ENCODE measurements around the gene POLR2F. TPM values are rescaled to one million over a fixed set of nuclear protein-coding genes. Genes with fewer than 3 reads are reported as not detected.
"Not testable (repeated sequence)": the region's sequence is repeated elsewhere in the genome, so short reads cannot be mapped to it uniquely, and the experiment has no call there.

The POLR2F gene
- total RNA-seq, 1 donor from 2014 or later: 26.9 TPM

DNA sequence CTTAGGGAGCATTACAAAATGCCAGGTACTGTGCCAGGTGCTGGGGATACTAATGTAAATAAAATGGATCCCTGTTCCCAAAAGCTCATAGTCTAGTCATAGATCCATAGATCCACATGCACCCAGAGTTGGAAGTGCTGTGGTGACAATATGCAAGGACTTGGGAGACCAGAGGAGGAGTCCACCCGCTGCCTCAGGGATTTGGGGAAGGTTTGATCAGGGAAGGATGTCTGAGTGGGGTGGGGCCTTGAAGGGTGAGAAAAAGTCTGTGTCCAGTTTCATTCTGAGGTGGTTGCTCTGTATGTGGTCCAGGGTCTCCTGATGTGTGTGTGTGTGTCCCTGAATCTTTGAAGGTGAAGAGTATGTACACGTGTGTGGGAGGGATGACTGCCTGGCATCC is 21.7 kb downstream of the POLR2F start:
- no peak for DNase-seq (ENCODE audit: low spot score in 2 of 2)
- no peak for FAIRE-seq

DNA sequence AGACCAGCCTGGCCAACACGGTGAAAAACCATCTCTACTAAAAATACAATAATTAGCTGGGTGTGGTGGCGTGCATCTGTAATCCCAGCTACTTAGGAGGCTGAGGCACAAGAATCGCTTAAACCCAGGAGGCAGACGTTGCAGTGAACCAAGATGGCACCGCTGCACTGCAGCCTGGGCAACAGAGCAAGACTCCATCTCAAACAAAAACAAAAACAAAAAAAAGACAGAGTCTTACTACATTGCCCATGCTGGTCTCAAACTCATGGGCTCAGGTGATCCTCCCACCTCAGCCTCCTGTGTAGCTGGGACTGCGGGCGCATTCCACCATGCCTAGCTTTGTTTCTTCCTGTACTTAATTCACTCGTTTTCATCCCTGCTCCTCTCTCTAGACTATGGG is 22.5 kb downstream of the POLR2F start:
- DNase-seq (ENCODE audit: low spot score in 2 of 2); FAIRE-seq: not testable (repeated sequence)

DNA sequence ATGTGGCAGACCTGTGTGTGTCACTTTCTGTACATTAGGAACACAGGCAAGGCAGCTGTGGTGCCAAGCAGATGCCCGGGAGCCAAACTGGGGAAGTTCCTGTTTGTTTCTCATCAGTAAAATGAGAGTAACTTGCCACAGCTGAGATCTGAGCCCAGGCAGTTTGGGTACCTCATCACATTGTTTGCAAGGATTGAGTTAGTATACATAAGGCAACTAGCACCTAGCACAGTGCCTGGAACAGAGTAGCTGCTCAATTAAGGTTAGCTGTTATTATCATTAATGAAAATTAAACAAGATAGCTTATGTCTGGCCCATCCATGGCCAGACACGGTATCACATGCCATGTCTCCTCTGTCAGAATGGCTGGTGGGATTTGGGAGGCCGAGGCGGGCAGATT is 23.0 kb downstream of the POLR2F start:
- FAIRE-seq (no peak), DNase-seq (ENCODE audit: low spot score in 2 of 2) (no peak)

DNA sequence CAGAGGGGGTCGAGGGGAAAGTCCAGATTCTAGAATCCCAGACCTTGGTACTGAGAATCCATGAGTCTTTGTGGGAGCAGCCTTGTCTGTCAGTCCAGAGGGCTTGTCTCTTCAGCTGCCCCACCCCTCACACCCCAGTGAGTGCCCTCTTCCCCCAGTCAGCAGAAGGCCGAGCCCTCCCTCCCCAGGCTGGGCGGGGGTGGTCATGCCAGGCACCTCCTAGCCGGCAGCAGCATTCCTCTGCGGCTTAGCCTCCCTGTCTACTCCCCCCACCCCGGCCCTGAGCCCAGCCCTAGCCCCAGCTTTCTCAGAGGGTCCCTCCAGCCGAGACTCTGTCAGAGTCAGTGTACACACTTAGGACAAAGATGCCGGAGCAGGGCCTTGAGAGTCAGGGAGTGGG is 26.3 kb downstream of the POLR2F start:
- no peak for DNase-seq (ENCODE audit: low spot score in 2 of 2)
- FAIRE-seq: no peak

DNA sequence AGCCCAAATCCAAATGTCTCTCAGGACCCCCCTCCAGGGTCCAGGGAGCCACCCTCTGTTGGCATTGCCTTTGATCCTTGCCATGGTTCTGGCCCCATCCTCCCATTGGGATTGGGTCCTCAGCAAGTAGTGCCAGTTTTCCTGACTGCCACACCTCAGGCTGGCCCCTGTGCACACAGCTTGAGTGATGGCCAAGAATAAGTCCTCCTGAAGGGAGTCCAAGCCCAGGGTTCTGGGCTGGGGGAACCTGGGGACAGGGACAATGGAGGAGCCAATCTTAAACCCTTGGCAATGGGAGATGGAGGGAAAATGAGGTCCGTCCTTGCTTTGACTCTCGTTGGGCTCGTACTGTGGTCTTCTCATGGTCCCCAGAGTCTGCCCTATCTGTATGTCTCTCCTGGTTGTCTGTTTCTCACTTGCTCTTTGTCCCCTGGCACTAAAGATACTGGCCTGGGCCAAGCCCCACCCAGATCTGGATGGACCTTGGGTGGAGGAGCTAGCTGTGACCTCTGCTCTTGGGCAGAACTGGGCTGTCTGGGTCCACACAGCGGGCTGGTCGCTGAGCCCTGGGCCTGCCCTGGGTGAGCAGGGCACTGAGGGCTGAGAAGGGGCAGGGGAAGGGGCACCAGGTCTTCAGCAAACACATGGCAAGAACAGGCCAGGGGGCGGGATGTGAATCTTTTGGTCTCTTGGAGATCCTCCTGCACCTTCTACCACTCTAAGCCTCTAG is 27.9 kb downstream of the POLR2F start:
- no peak for FAIRE-seq

DNA sequence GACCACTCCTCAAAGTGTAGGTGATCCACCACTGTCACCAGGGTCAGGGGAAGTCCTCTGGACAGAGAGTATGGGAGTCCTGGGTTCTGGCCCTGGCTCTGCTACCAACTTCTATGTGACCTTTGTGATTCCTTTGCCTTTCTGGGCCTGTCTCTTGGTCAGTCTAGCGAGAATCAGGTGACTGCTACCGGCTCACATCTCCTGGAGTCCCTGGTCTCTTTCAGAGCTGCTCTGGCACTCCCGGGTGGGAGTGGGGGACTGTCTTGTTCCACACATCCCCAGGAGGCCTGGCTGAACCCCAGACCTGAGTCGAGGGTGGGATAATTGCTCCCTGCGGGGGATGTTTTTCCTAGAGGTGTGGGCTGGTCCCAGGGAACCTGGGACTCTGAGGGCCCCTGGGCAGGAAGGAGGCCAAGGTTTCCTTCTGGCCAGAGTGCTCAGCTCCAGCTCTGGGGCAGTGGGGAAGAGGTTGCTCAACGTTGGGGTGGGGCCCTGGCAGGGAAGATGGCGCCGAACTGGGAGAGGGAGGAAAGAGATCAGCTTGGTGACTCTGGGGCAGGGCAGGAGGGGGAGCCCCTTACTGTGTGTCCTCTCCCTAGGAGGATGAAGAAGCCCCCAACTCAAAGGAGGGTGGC is 28.8 kb downstream of the POLR2F start:
- DNase-seq (ENCODE audit: low spot score in 2 of 2) (no peak), FAIRE-seq (no peak)

More for the DNA sequence above, 27.9 kb downstream of the POLR2F start:
- DNase-seq (ENCODE audit: low spot score in 2 of 2): no peak

DNA sequence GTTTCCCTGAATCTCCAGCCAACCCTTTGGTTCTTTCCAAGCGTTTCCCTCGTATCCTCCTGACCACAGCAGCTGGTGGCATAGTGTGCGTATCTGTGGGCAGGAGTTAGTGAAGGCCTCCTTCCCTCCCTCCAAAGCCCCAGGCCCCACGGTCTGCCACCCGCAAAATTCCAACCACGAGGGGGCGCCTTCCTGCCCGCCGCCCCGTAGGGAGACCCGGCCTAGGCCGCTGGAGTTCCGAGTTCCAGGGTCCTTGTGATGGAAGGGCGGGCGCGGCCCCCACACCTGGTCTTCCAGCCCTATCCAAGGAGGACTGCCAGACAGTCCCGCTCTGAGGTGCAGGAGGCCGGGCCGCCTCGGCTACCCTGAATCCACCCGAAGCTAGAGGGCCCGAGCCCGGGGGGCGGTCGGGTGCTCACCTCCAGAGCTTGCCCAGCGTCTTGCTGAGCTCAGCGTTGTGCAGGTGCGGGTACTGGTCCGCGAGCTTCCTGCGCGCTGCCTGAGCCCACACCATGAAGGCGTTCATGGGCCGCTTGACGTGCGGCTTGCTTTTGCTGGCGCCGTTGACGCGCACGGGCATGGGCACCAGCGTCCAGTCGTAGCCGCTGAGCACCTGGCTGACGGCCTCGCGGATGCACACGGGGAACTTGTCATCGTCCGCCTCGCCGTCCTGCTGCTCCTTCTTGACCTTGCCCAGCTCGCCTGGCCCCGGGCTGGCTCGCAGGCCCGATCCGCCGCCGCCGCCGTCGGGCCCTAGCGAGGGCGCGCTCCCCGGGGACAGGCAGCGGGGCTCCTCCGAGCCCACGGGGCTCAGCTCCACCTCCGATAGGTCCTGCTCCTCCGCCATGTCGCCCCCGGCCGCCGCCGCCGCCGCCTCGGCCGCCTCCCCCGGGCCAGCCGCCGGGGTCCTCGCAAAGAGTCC is 29.7 kb downstream of the POLR2F start:
- FAIRE-seq (no peak), DNase-seq (ENCODE audit: low spot score in 2 of 2) (no peak)

DNA sequence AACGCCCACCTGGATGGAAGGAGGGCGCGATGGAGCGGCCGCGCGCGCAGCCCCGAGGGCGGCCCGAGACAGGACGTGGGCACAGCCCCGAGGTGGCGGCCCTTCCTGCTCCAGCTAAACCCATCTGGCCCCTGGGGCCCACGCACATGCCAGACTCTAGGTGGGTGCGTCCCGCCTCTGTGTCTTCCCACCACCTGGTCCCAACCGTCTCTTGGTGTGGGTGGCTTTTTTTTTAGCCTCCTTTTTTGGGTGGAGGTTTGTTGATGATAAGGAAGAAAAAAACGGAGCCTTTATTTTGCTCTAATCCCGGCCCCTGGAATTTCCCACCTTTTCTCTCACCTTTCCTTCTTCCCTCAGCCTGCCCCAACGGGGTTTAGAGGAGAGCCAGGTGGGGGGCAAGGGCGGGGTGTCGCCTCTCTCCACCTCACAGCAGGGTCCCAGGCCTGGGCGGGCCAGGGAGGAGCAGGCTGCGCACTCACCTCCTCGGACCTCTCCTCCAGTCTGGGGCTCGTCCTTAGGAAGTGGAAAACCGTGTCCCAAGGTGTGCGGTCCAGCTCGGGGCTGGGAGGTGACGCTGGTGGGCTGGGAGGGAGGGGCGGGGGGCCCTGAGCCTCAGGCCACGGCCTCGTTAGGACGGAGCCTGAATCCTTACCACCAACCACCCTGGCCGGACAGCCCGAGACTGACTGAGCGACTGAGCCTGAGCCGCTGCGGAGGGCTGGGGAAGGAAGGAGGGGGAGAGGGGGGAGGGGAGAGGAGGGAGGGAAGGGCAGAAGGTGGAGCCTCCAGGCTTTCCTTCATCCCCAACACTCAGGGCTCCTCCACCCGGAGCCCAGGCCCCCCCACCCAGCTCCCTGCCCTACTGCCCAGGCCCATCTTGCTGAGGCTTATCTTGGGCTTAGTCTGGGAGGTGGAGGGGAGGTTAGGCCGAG is 30.6 kb downstream of the POLR2F start, which contains the start of gene SOX10:
Gene SOX10, minus strand, starts transcription at position 696 of the 932 bp plus-strand sequence. CDS start 771 bp downstream, outside the sequence.
- DNase-seq (ENCODE audit: low spot score in 2 of 2) (peak; percentile 70 to 84), FAIRE-seq (no peak)

DNA sequence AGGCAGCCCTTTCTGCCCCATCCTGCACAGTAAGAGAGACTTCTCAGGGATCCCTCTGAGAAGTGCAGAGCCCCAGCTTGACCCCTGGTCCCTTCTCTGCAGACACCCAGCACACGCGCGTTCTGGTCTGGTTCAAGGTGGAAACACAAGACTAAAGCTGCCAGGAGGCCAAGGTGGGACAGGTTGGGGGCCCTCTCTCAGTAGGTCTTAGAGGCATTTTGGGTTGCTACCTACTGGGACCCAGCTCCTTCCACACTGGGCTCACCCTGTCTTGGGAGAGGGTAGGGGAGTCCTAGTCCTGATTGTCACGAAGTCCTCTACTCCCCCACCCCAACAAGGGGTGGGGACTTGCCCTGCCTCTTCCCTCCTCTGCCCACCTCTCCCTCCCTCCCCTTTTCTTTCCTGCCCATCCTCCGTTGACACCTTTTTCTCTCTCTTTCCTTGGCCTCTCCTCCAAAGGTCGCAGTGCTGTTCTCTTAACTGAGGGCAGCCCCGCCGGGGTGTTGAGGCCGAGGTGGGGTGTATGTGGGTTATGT is 31.6 kb downstream of the POLR2F start:
- FAIRE-seq (no peak), DNase-seq (ENCODE audit: low spot score in 2 of 2) (no peak)

DNA sequence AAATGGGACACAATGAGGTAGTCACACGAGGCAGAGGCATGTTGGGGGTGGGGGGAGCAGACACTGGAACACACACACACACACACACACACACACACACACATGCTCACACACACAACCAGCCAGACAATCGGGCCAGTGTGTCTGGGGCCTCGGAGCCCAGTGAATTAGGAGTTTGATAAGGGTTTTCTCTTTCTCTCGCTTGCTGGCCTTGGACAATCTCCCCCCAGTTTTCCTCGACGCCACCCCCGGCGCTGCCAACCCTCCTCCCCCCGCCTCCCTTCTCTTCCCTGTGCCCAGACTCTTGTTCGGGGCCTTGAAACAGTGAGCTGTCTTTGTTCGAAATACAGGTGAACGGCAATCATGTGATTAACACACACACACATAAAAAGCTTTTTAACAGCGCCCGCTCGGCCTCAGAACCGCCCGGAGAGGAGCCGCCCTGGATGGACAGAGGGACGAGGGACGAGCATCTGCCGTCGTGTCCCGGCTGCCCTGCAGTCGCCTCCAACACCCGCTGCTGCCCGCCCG is 32.3 kb downstream of the POLR2F start:
- FAIRE-seq (no peak), DNase-seq (ENCODE audit: low spot score in 2 of 2) (peak; percentile 64 to 78)

DNA sequence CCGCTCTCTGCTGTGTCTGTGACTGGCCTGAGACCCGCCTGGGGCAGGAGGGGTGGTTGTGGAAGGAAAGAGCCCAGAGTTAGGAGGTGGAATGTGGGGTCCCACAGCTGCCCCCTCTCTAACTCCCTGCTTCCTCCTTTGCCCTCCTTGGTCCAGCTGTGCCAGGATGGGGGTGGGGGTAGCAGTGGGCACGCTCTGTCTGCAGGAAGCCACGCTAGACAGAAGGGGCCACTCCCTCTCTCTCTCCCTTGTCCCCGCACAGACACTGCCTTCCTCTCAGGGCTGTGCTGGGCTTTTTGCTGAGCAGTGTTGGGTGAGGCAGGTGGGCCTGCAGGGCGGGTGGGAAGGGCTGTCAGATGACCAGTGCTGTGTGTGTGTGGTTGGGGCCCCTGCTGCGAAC is 32.9 kb downstream of the POLR2F start:
- no peak for FAIRE-seq
- DNase-seq (ENCODE audit: low spot score in 2 of 2): no peak

DNA sequence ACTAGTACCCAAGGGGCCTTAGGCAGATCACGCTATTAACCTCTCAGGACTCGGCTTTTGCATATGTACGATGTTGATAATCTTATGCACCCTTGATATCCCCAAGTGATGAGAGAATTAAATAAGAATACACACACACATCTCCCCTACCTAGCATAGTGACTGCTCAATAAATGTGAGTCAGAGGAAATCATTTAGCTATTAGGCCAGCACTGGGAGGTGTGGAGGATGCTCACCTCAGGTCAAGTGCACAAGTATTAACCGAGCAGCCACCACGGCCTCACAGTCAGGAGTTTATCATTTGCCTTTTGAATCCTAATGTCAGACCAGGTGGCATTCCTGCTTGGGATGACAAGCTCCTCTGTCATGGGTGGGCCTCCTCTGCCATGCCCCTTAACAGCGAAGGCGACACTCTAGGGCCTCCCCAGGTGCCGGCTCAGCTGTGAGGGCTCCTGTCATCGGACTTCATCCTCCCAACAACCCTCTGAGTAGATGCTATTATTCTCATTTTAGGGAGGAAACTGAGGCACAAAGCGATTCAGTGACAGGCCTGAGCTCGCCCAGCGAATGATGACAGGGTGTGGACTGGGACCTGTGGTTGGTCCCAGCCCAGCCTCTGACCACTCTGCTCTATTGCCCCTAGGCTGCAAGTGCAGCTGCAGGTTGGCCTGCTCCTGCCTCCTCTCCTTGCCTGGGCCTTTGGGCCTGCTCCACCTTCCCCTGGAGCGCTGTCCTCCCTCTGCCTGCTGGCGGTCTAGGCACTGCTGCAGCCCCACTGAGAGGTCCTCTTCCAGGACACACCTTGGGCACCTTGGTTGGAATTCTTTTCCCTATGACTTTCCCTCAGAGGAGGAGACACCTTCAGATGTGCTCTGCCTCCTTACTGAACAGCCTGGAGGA is 35.9 kb downstream of the POLR2F start:
- FAIRE-seq (no peak), DNase-seq (ENCODE audit: low spot score in 2 of 2) (no peak)

DNA sequence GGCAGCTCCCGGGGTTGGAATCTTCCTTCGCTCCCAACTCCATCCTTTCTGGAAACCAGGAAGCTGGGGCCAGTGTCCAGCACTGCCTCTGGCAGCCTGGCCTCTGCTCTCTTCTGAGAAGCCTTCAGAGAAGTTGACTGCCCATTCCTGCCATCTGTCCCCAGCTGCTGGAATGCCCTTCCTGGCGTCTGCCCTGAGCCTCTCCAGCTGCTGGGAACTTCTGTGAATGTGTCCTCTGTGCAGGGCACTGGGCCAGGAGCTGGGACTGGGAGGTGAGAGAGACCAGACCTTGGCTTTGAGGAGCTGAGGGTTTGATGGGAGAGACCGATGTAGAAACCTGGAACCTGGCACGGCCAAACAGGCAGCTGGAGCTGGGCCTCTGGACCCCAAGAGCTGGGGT is 36.8 kb downstream of the POLR2F start:
- FAIRE-seq: no peak
- no peak for DNase-seq (ENCODE audit: low spot score in 2 of 2)

DNA sequence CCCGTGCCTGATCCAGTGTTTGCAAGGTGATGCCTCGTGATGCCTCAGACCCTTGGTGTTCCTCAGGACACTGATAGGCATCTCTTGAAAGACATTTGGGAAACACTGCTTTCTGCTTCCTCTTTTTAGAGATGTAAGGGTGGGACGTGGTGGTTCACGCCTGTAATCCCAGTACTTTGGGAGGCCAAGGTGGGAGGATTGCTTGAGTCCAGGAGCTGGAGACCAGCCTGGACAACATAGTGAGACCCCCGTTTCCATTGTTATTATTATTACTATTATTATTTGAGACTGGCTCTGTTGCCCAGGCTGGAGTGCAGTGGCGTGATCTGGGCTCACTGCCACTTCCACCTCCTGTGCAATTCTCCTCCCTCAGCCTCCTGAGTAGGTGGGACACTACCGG is 37.4 kb downstream of the POLR2F start:
- DNase-seq (ENCODE audit: low spot score in 2 of 2) (no peak), FAIRE-seq (no peak)

DNA sequence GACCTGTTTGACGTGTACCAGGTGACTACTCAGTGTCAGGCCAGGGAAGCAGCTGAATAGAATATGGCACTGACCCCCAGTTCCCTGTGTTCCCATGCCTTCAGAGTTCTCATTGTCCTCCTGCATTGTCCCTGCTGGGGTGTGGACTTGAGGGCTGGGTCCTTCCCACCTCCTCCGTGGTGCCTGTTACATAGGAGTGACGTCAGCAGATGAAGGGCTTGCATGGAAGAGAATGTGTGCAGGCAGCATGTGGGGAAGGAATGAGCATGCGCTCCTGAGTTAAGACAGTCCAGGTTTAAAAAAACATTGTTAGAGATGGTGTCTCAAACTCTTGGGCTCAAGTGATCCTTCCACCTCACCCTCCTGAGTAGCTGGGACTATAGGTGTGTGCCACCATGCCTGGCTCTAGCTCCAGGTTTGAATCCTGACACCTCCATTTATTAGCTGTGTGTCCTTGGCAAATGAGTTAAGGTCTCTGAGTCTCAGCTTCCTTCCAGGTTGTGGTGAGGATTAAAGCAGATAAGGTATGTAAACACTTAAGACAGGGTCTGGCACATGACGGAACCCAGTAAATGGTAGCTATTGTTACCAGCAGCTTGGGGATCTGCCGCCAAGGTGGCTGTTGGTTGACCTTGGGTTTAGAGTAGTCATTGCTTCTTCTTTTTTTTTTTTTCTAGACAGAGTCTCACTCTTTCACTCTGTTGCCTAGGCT is 38.4 kb downstream of the POLR2F start:
- no peak for DNase-seq (ENCODE audit: low spot score in 2 of 2)
- no peak for FAIRE-seq

DNA sequence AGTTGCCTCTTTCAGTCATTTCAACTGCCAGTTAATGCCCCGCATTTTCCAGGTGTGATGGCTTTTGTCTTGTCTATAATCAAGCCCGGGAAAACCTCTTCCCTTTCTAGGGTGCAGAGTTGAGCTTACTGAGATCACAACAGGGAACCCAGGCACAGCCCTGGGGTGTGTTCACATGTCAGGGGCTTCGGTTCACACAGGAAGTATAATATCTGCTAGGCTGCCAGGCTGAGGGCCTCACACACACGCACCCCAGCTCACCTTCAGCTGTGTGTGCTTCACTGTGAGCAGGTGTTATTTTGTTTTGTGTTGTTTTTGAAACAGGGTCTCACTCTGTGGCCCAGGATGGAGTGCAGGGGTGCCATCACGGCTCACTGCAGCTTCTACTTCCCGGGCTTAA is 40.5 kb downstream of the POLR2F start:
- DNase-seq (ENCODE audit: low spot score in 2 of 2) (no peak), FAIRE-seq (no peak)

DNA sequence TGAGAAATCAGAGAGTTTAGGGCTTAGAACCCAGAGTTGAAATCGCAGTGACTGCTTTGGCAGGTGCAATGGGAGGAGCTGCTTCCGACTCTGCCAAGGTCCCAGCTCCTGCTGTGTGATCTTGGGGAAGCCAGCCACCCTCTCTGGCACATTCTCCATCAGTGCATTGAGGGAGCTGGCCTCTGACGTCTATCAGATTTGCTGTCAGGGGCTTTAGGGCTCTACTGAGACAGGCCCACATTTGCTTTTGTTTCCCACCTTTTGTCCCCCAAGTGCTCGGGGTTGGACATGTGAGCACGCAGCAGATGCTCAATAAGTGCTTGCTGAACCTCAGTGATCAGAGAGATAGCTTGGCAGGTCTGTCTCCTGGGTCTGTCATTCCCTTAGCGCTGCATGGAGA is 41.5 kb downstream of the POLR2F start:
- DNase-seq (ENCODE audit: low spot score in 2 of 2): no peak
- no peak for FAIRE-seq

DNA sequence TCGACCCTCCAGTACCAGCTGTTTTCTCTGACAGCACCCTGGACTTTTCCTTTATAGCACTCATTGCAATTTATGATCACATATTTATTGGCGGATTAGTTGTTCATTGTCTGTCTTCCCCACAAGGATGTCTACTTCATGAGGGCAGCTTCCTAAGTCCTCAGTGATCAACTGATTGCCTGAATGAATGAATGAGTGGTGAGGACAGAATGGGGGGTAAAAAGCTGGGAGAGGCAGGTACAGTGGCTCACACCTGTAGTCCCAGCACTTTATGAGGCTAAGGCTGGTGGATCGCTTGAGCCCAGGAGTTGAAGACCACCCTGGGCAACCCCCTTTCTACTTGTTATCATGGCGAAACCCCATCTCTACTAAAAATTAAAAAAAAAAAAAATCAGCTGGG is 42.0 kb downstream of the POLR2F start:
- DNase-seq (ENCODE audit: low spot score in 2 of 2) (no peak), FAIRE-seq (no peak)

All from frontal cortex (tissue), 4 donors.